GM12801 (cell line): ENCODE measurements around the gene COMMD6.

Experiments used
- CTCF ChIP-seq: IDR thresholded peaks from one replicate; pipeline ENCODE4 v1.5.1; 2011; ENCODE audit warnings: control low read depth; ENCODE audit not compliant: insufficient read length; ENCODE audit errors: extremely low read depth

The COMMD6 gene

GRCh38 chr13:75507027-75508001 lies 30.3 kb downstream of the COMMD6 start:
- TF ChIP-seq CTCF = no peak

DNA sequence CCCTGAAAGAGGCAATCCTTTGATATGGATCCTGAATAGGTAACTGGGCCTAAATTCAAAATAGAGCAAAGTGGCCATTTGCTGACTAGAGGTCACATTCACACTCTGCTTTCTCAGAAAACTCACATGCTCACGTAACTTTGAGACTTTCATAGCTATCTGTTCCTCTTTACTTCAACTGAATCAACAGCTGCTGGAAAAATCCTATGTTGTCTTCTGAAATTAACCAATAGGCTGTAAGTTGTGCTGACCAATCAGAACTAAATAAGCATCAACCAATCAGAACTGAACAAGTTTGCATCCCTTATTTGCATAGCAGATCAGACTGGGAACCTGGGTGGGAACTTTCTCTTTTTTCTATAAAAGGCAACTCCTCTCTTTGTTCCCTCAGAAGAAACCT lies 31.6 kb downstream of the COMMD6 start:
- TF ChIP-seq CTCF = no peak

DNA sequence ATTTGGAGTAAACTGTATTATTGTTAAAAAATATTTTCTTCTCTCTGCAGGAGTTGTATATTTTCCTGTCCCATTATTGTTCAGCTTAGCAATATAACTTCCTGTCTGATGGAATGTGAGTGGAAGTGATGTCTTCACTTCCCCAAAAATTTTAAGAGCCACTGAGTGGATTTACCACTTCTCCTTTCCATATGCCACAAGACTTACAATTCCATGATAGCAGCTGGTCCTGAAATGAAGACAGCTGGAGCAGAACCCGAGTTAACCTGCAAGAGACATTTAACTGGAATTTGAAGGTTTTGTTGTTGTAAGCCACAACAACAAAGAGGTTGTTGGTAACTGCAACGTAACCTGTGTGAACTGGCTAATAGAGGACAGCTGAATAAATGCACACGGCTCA lies 32.3 kb downstream of the COMMD6 start:
- TF ChIP-seq CTCF = no peak

DNA sequence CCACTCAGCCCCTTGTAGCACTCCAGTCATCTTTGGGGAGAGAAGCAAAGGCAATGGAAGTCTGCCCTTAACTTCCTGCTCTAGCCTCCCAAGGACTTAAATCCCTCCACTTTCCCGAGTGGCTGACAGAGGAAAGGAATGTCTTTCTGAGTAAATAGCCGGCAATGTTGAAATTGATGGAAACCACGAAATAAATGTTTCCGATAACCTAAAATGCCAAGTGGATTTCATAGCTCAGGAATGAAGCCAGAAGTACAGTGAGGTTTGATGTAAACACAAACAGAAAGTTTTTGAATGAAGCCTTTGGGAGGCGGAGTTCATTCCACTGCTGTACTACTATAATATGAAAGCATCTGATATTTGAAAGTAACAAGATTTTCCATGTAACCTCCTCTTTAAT lies 41.7 kb downstream of the COMMD6 start:
- no peak for TF ChIP-seq CTCF

GRCh38 chr13:75494491-75494890 lies 43.1 kb downstream of the COMMD6 start:
- no peak for TF ChIP-seq CTCF

GRCh38 chr13:75493156-75493555 lies 44.5 kb downstream of the COMMD6 start:
- no peak for TF ChIP-seq CTCF

DNA sequence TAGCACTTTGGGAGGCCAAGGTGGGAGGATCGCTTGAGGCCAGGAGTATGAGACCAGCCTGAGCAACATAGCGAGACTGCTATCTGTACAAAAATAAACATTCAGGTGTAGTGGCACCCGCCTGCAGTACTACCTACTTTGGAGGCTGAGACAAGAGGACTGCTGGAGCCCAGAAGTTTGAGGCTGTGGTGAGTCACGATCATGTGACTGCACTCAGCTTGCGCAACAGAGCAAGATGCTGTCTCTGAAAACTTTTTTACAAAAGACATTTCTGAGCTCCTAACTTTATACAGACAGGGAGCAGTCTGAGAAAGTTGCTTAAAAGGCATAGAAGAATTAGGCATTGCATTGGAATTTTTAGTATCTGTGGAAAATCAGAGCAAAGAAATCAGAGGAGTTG lies 45.3 kb downstream of the COMMD6 start:
- TF ChIP-seq CTCF = no peak
